ENCODE results near the gene LRRC75B.
A peak's percentile ranks its signal among the peaks of the same experiment; 100 is the strongest.
"Not testable (repeated sequence)": the region's sequence is repeated elsewhere in the genome, so short reads cannot be mapped to it uniquely, and the experiment has no call there.

LRRC75B gene

GRCh38 chr22:24592851-24593558, at the start of gene LRRC75B:
LRRC75B (minus strand) TSS chr22:24593073; CDS start chr22:24593039, 34 bp downstream.
- DNase-seq = no peak

- DNase-seq = not testable (repeated sequence)
These were observed 49.4 kb upstream of the LRRC75B start for GRCh38 chr22:24642307-24642706.

- not testable (repeated sequence) for DNase-seq
These were observed 43.6 kb upstream of the LRRC75B start for GRCh38 chr22:24636513-24636912.

- peak in 2 of 6 experiments; percentile 5 to 26 for DNase-seq
These were observed 42.0 kb upstream of the LRRC75B start for GRCh38 chr22:24634776-24635389.

- not testable (repeated sequence) for DNase-seq
These were observed 40.6 kb upstream of the LRRC75B start for GRCh38 chr22:24633231-24634023.

- not testable (repeated sequence) for DNase-seq
These were observed 39.8 kb upstream of the LRRC75B start for GRCh38 chr22:24632642-24633041.

GRCh38 chr22:24631430-24632122, 38.7 kb upstream of the LRRC75B start:
- not testable (repeated sequence) for DNase-seq

GRCh38 chr22:24630812-24631427, 38.0 kb upstream of the LRRC75B start:
- DNase-seq = not testable (repeated sequence)

GRCh38 chr22:24629069-24629468, 36.2 kb upstream of the LRRC75B start:
- DNase-seq = peak in 2 of 6 experiments; percentile 7 to 40

GRCh38 chr22:24627911-24628310, 35.0 kb upstream of the LRRC75B start:
- DNase-seq = not testable (repeated sequence)

- peak in 2 of 6 experiments; percentile 18 to 28 for DNase-seq
These were observed 29.7 kb upstream of the LRRC75B start for GRCh38 chr22:24622596-24622995.

- not testable (repeated sequence) for DNase-seq
These were observed 28.4 kb upstream of the LRRC75B start for GRCh38 chr22:24621244-24621643.

- not testable (repeated sequence) for DNase-seq
These were observed 21.9 kb upstream of the LRRC75B start for GRCh38 chr22:24614794-24615193.

- DNase-seq = not testable (repeated sequence)
These were observed 17.0 kb upstream of the LRRC75B start for GRCh38 chr22:24609888-24610287.

GRCh38 chr22:24608327-24608726, 15.5 kb upstream of the LRRC75B start:
- not testable (repeated sequence) for DNase-seq

GRCh38 chr22:24607429-24607983, 14.6 kb upstream of the LRRC75B start:
- DNase-seq = not testable (repeated sequence)

GRCh38 chr22:24606340-24606739, 13.5 kb upstream of the LRRC75B start:
- DNase-seq = not testable (repeated sequence)

GRCh38 chr22:24603770-24604629, 11.1 kb upstream of the LRRC75B start:
- peak in 1 of 6 experiments; percentile 26 for DNase-seq

- DNase-seq = not testable (repeated sequence)
These were observed 10.2 kb upstream of the LRRC75B start, which contains the start of gene GGT1 for GRCh38 chr22:24602847-24603769. GGT1 (plus strand) TSS chr22:24603193; CDS start chr22:24611082, 7,889 bp downstream.

Measured in stimulated activated naive CD4-positive, alpha-beta T cell (primary cell).